H9 (cell line): Measurements from ENCODE around the gene DNAJC12. TPM values are rescaled to one million over a fixed set of nuclear protein-coding genes. Genes with fewer than 3 reads are reported as not detected.

Source experiments
- DNase-seq: peaks from one replicate; pipeline ENCODE4 v3.0.0-alpha.2; 2017
- H2AFZ ChIP-seq: one replicate; pipeline ENCODE4 v1.6.1; 2013; ENCODE audit warnings: mild to moderate bottlenecking, low read length, control low read depth, moderate library complexity
- H2AK5ac ChIP-seq: 2 replicates; pipeline ENCODE4 v1.6.1; 2013; ENCODE audit warnings: low read length, control low read depth, mixed read lengths; ENCODE audit not compliant: insufficient read length
- H2BK120ac ChIP-seq: one replicate; pipeline ENCODE4 v1.6.1; 2013; ENCODE audit warnings: low read depth, mild to moderate bottlenecking, low read length, control low read depth, inconsistent platforms; ENCODE audit not compliant: poor library complexity, severe bottlenecking
- H2BK12ac ChIP-seq: 2 replicates; pipeline ENCODE4 v1.6.1; 2013; ENCODE audit warnings: low read length, control low read depth, mixed read lengths, low read depth; ENCODE audit not compliant: insufficient read length
- H2BK15ac ChIP-seq: 2 replicates; pipeline ENCODE4 v1.6.1; 2013; ENCODE audit warnings: low read depth, low read length, control low read depth
- H2BK20ac ChIP-seq: one replicate; pipeline ENCODE4 v1.6.1; 2013; ENCODE audit warnings: low read depth, mild to moderate bottlenecking, low read length, control low read depth, inconsistent platforms; ENCODE audit not compliant: poor library complexity, severe bottlenecking
- H2BK5ac ChIP-seq: 2 replicates; pipeline ENCODE4 v1.6.1; 2013; ENCODE audit warnings: low read length, control low read depth, mixed read lengths; ENCODE audit not compliant: insufficient read length
- H3K14ac ChIP-seq: 2 replicates; pipeline ENCODE4 v1.6.1; 2013; ENCODE audit warnings: low read length, control low read depth; ENCODE audit not compliant: insufficient read depth
- H3K18ac ChIP-seq: 2 replicates; pipeline ENCODE4 v1.6.1; 2013; ENCODE audit warnings: low read depth, mild to moderate bottlenecking, mixed read lengths, low read length, control low read depth; ENCODE audit not compliant: insufficient read length
- H3K23ac ChIP-seq: 2 replicates; pipeline ENCODE4 v1.6.1; 2013; ENCODE audit warnings: low read length, control low read depth, mixed read lengths, low read depth; ENCODE audit not compliant: insufficient read length
- H3K23me2 ChIP-seq: 2 replicates; pipeline ENCODE4 v1.6.1; 2013; ENCODE audit warnings: low read depth, mild to moderate bottlenecking, mixed read lengths, low read length, control low read depth; ENCODE audit not compliant: insufficient read length, poor library complexity, severe bottlenecking
- H3K27ac ChIP-seq: 2 replicates; pipeline ENCODE4 v1.5.1; 2013; ENCODE audit warnings: low read length, control low read depth, mixed read lengths, low read depth; ENCODE audit not compliant: insufficient read length
- H3K27me3 ChIP-seq: 2 replicates; pipeline ENCODE4 v1.6.1; 2013; ENCODE audit warnings: low read length, control low read depth, inconsistent platforms; ENCODE audit not compliant: insufficient read depth
- H3K4ac ChIP-seq: 2 replicates; pipeline ENCODE4 v1.6.1; 2013; ENCODE audit warnings: low read depth, mild to moderate bottlenecking, control low read depth, inconsistent platforms, low read length, moderate library complexity
- H3K4me1 ChIP-seq: 2 replicates; pipeline ENCODE4 v1.6.1; 2013; ENCODE audit warnings: low read length, control low read depth, inconsistent platforms; ENCODE audit not compliant: insufficient read depth
- H3K4me2 ChIP-seq: 2 replicates; pipeline ENCODE4 v1.6.1; 2013; ENCODE audit warnings: low read length, control low read depth, mixed read lengths; ENCODE audit not compliant: insufficient read length, insufficient read depth
- H3K56ac ChIP-seq: 2 replicates; pipeline ENCODE4 v1.6.1; 2013; ENCODE audit warnings: low read depth, mild to moderate bottlenecking, mixed read lengths, low read length, control low read depth; ENCODE audit not compliant: insufficient read length
- H3K79me1 ChIP-seq: 2 replicates; pipeline ENCODE4 v1.6.1; 2013; ENCODE audit warnings: low read depth, mild to moderate bottlenecking, moderate library complexity, low read length, control low read depth, inconsistent platforms; ENCODE audit not compliant: insufficient read depth, poor library complexity, severe bottlenecking
- H3K79me2 ChIP-seq: 2 replicates; pipeline ENCODE4 v1.6.1; 2013; ENCODE audit warnings: low read length, control low read depth, inconsistent platforms; ENCODE audit not compliant: insufficient read depth
- H3K9ac ChIP-seq: 2 replicates; pipeline ENCODE4 v1.6.1; 2013; ENCODE audit warnings: low read length, control low read depth, mixed read lengths; ENCODE audit not compliant: insufficient read length; ENCODE audit errors: extremely low read depth
- H3K9me3 ChIP-seq: one replicate; pipeline ENCODE4 v1.6.1; 2013; ENCODE audit warnings: low read depth, low read length, inconsistent platforms; ENCODE audit not compliant: control insufficient read depth
- H3T11ph ChIP-seq: one replicate; pipeline ENCODE4 v1.6.1; 2013; ENCODE audit warnings: mild to moderate bottlenecking, low read length, control low read depth, inconsistent platforms
- H4K20me1 ChIP-seq: one replicate; pipeline ENCODE4 v1.6.1; 2013; ENCODE audit not compliant: control insufficient read depth, insufficient read length, insufficient read depth
- H4K5ac ChIP-seq: 2 replicates; pipeline ENCODE4 v1.6.1; 2013; ENCODE audit warnings: low read depth, mild to moderate bottlenecking, mixed read lengths, low read length, control low read depth; ENCODE audit not compliant: insufficient read length
- H4K8ac ChIP-seq: replicated peaks from 2 replicates; pipeline ENCODE4 v1.6.1; 2013; ENCODE audit warnings: low read length, control low read depth, mixed read lengths, low read depth; ENCODE audit not compliant: insufficient read length
- H4K91ac ChIP-seq: 2 replicates; pipeline ENCODE4 v1.6.1; 2013; ENCODE audit warnings: low read depth, mild to moderate bottlenecking, moderate library complexity, mixed read lengths, low read length, control low read depth; ENCODE audit not compliant: insufficient read length
- H3K27ac Mint-ChIP-seq, 3 experiments: 2 replicates in 2 of 3; 3 replicates in 1 of 3; pipeline ENCODE4 v1.8.0; 2020 to 2021; ENCODE audit warnings: mixed read lengths in 3 of 3, mild to moderate bottlenecking in 1 of 3, moderate library complexity in 1 of 3
- H3K27me3 Mint-ChIP-seq: 2 replicates; pipeline ENCODE4 v1.8.0; 2021; ENCODE audit warnings: low read depth, mild to moderate bottlenecking, moderate library complexity, mixed read lengths
- H3K36me3 Mint-ChIP-seq, 3 experiments: 2 replicates in 2 of 3; 3 replicates in 1 of 3; pipeline ENCODE4 v1.8.0; 2020 to 2021; ENCODE audit warnings: low read depth in 3 of 3, mixed read lengths in 3 of 3; ENCODE audit not compliant: insufficient read depth in 1 of 3
- H3K4me1 Mint-ChIP-seq, 2 experiments: 2 replicates each; pipeline ENCODE4 v1.8.0; 2020; ENCODE audit warnings: mixed read lengths in 2 of 2
- H3K4me3 Mint-ChIP-seq, 2 experiments: 2 replicates in 1 of 2; 3 replicates in 1 of 2; pipeline ENCODE4 v1.8.0; 2020 to 2021; ENCODE audit warnings: mild to moderate bottlenecking in 2 of 2, mixed read lengths in 2 of 2, moderate library complexity in 1 of 2
- H3K9me3 Mint-ChIP-seq, 2 experiments: 2 replicates in 1 of 2; 3 replicates in 1 of 2; pipeline ENCODE4 v1.8.0; 2020; ENCODE audit warnings: mild to moderate bottlenecking in 2 of 2, mixed read lengths in 2 of 2, moderate library complexity in 1 of 2
- CTCF ChIP-seq: fragments of 200-600 bp; sonication (generic); conservative IDR thresholded peaks from 3 replicates; pipeline ENCODE4 v1.8.0; 2021; ENCODE audit warnings: antibody characterized with exemption, mild to moderate bottlenecking
- WGBS: extraction: QIAGEN DNeasy Blood & Tissue Kit; methylation state at CpG from one replicate; pipeline ENCODE4 v1.1.7; 2013; ENCODE audit warnings: missing lambda C conversion rate, low lambda C conversion rate, mixed read lengths; ENCODE audit not compliant: insufficient read length; ENCODE audit errors: extremely low coverage; 5-methylcytosine and 5-hydroxymethylcytosine counted together
- total RNA-seq: library from RNA; stranded (reverse); gene quantifications from 2 replicates; pipeline ENCODE4 v1.2.1, GENCODE V29; 2021

The DNAJC12 gene
- total RNA-seq, 1 experiment from 2014 or later = 0.85 TPM

- Histone ChIP-seq H4K5ac (no peak overlapping the region), H3K18ac (no peak overlapping the region), H4K91ac (no peak overlapping the region), H3K4me2 (no peak overlapping the region), H3K27me3 (no peaks in the 10 kb centered on the region), H3K27ac (no peak overlapping the region), H2BK20ac (no peak overlapping the region), H4K20me1 (no peaks in the 10 kb centered on the region), H2AK5ac (no peak overlapping the region), H3K4ac (no peak overlapping the region), H3K4me1 (peaks cover 7% of the 10 kb centered on the region; the same call in 1 of the 2 replicates), H4K8ac (no peak overlapping the region), H3K14ac (no peak overlapping the region), H3K23ac (no peak overlapping the region), H2AFZ (no peak overlapping the region), H2BK15ac (no peak overlapping the region), H3K23me2 (no peaks in the 10 kb centered on the region), H3K9me3 (no peaks in the 10 kb centered on the region), H2BK120ac (no peak overlapping the region), H3K79me1 (no peaks in the 10 kb centered on the region), H3K79me2 (no peaks in the 10 kb centered on the region), H2BK5ac (no peak overlapping the region), H3K56ac (no peak overlapping the region), H3K9ac (no peak overlapping the region), H3T11ph (no peak overlapping the region), H2BK12ac (no peak overlapping the region)
- H3K27me3 Mint-ChIP-seq = no peaks in the 10 kb centered on the region
- peaks cover 13% of the 10 kb centered on the region in 2 experiments for H3K4me1 Mint-ChIP-seq
- no peak for TF ChIP-seq CTCF
- no peaks in the 10 kb centered on the region for H3K36me3 Mint-ChIP-seq
- no peak overlapping the region for H3K4me3 Mint-ChIP-seq
- no peak overlapping the region for H3K27ac Mint-ChIP-seq
- no peak for DNase-seq
- WGBS = no CpG with 5 or more reads among the region's 2 CpGs
- no peaks in the 10 kb centered on the region for H3K9me3 Mint-ChIP-seq
These were observed 30.1 kb upstream of the DNAJC12 start for GRCh38 chr10:67868132-67868531.
